GM21515 (cell line): Measurements from ENCODE around the gene ING2.

Experiments used
- ATAC-seq: cut with Tn5 transposase; IDR thresholded peaks from one replicate; pipeline ENCODE4 v1.9.1; 2021; ENCODE audit not compliant: unreplicated experiment

The ING2 gene

DNA sequence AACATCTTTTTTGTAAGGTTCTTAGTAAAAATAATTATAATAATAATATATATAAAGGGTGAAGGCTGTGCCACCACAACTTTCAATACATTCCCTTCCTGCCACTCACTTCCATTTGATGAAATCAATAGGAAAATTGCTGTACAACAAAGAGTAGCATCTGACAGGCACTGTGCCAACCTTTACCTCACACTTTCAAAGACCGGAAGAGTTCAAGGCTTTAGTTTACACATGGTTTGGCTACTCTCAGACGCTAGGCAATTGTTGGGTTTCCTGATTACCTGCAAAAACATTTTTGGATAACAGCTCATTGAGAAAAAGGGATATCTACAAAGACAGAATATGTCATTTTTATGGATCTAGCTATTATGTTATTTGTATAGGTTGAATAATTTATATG, 5.5 kb upstream of the ING2 start:
- no peak for ATAC-seq

DNA sequence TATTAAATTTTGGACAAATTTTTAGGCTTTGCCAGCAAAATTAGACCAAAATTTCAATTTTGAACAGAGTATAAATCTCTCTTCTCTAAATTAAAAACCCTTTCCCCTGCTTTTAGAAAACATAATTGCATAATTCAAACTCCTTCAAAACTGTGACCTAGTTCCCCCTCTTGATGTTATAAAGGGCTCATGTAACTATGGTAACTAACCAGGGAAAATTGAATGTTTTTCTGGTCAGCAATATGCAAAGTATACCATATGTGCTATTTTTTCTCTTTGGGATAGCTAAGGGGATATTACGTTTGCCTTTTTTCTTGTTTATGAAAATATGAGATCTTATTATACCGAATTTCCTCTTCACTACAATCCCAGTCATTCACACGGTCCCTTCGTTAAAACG, 5.1 kb upstream of the ING2 start:
- no peak for ATAC-seq

DNA sequence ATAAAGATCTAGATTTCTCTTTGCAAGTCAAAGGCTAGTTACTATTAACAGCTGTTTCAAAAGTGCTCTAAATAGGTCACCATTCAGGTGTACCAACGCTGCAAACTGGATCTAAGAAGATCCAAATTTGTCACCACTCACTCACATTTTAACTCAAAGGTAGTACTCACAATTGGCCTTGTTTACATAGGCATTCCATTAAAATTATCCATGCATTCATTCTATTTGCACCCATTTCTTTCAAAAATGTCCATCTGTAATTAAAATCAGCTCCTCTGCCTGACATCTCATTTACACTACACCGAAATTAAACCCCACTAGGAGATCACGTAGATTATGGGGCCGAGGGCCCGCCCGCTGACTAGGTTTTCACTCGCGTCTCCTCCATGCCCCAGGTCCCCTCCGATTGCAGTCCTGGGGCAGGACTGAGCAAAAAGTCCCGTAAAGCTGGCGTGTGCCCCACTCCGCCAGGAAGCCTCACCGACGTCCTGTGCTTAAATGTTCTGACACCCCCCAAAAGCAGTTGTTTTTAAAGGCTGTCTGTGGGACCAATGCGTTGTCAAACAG, 1.3 kb upstream of the ING2 start:
- peak; percentile 2 for ATAC-seq

DNA sequence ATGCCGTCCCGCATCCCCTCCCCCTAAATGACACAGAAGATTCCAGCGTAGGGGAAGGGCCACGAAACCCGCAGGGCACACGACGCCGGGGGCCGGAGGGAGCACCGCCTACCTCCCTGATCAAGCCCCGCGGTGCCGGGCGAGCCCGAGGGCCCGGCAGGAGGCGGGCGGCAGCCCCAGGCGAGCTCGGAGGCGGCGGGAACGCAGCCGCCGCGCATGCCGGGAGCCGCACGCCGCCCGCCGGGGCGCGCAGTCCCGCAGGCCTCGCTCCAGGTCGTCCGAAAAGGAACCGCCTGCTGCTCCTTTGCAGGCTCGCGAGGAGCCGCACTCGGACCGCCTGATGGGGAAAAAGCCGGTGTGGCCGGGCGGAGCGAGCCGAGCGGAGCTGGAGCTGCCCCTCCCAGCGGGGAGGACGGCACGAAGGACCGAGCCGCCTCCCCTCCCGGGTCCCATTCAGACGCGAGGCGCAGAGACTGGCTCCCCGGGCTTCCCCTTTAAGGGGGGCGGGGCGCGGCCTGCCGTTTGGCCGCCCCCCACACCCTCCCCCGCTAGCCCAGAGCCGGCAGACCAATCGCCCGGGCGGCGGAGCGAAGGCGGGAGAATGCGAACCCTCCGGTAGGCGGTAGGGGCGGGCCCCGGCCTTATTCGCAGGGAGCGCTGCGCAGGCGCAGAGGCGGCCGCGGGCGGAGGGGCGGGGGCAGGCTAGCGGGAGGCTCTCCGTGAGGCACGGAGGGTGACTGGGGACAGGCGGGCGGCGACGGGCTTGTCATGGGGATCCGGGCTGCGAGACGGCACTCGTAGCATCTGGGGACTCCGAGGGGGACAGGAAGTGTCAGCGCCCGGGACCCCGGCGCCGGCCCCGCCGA, 561 bp upstream of the ING2 start:
- ATAC-seq: peak; percentile 66

DNA sequence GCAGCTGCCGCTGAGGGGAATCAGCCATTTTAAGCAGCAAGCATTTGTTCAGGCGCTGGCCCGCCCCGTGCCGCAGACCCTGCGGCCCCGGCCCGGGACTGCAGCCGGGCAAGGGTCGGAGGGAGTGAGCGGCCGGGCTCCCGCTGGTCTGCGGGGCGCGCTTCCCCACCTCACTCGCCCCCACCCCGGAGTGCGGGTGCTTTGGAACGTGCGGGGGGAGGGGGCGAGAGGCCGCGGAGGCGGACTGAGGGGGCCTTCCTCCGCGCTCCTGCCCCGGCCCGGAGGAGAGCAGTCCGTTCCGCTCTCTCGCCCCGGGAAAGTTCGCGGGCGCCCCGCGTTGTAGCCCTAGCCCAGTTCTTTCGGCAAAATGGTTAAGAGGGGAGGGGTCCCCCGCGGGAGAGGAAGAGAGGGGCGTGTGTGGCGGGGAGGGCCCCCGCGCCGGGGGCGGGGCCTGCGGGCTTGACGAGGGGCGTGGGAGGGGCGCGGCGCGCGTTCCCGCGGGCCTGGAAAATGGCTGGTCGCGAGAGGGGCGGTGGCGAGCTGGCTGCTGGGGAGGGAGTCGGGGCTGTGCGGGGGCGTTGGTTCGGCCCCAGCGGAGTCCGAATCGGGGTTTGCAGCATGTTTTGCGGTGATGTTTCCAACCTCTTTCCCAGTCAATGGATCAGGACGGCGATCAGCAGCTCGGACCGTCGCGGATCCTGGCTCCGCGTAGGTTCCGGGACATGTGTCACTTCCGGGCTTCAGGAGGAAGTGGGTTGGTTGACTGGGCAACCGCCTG, 942 bp downstream of the ING2 start:
- peak; percentile 47 for ATAC-seq

DNA sequence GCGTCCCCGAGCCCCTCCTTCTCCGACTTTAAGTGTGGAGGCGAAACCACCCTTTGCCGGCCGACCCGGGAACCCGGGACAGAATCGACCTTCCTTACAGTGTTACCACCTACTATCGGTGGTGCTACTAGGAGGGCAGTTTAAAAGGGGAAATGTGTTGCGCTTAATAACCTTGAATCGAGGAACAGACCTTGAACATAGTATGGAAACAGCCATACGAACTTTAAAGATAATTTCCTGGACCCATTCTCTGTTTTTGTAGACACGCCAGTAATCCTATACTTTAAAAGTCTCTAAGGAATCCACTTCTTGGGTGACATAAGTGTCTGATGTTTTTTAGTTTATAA, 1.5 kb downstream of the ING2 start:
- ATAC-seq: no peak

DNA sequence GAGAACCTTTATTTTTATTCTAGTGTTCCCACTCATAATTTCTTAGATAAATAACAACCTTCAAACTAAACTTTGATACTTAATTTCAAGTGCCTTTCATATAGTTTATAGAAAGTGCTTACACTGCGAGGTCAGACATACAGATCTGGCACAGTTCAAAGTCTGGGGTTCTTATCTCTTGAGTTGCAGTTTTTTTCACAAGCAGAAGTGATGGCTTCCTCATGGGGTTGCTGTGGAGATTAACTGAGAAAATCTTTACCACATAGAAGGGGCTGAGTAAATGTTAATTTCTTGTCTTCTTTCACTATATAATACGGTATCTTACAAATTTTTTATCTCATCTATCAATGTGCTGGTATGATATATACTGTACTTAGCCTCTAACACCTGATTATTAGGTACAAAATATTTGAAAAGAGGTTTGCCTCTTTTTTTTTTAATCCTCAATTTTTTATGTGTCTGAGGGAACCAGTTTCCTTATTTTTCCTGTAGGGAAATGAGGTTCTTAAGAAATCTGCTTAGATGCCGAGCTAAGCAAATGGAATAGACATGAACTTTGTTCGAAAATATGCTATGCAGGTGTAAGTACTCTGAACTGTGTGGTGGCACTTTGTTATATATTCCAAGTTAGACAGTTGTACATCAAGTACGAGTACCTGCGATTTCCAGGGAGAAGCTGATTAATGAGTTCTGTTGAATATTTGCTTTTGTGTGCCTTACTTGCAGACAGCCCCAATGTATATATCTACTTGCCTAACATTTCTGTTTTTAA, 3.3 kb downstream of the ING2 start:
- ATAC-seq: no peak

DNA sequence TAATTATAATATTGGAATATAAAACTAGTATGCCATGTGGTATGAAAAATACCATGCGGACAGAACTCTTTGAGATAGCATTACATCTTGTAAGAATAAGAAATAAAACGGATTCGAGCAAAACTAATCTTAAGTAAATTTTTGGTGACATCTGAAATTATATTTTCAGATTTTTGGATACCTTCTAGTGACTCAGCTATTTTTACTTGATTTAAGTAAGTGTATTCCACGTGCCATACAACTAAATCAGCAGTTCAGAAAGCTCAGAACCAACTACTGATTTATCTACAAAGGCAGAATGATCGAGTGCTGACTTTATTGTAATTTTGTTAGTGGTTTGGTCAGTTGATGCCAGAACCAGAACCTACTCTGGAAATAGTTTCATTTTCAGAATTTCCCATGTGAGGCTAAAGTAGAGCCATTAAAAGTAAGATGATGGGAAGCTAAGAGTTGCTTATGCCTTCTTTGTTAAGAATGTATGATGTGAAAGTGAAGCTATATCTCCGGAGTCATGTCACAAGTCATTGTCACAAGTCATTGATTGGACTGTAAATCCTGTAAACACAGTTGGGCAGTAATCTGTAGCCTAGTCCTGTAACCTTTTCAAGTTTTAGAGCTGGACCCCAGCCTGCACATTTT, 4.0 kb downstream of the ING2 start:
- ATAC-seq: no peak

DNA sequence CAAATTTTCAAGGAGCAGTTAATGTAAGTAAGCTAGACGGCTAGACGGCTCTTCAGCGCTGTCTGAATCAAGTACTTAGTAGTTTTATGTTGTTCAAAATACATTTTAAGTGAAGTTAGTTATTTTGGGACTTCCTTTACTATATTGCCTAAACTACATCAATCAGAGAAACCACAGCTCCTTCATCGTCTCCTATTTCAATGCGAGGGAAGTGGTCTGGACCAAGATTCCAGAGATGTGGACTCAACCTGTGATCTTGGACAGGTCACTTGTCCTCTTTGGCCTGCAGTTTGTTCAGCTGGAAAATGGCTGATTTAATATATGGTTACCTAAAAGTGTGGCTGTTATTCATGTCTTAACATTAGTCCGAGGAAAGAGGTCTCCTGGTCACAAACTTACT, 10.6 kb downstream of the ING2 start:
- no peak for ATAC-seq

DNA sequence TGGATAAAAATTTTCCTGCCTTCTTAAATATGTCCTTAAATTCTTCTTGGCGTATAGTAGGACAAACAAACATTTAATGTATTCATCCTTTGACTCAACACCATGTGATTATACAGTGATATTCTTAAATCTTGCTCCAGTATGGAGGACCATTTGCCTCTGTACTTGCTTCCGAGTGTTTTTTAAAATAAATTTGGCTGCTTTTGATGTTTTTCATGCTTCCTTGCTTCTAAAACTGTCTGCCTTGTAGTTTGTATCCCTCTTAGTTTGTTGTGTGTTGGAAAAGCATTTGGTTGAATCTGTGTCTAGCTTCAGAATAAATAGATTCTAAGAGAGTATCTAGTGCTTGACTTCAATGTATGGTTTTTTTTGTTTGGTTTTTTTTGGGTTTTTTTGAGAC, 12.3 kb downstream of the ING2 start:
- no peak for ATAC-seq

DNA sequence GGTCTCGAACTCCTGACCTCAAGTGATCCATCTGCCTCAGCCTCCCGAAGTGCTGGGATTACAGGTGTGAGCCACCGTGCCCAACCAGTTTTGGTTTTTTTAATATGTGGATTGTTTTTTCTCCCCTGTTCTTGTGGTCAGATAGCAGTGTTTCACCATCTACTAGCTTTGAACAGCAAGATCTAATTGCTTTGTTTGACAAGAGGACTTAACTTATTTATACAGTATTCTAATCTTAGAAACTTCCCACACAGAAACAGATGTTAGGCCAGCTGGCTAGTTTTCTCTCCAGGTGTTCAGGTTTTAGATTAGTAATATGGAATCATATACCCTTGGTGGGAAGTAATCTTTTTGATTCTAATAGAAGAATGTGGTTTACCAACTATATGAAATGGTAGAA, 12.9 kb downstream of the ING2 start:
- no peak for ATAC-seq

DNA sequence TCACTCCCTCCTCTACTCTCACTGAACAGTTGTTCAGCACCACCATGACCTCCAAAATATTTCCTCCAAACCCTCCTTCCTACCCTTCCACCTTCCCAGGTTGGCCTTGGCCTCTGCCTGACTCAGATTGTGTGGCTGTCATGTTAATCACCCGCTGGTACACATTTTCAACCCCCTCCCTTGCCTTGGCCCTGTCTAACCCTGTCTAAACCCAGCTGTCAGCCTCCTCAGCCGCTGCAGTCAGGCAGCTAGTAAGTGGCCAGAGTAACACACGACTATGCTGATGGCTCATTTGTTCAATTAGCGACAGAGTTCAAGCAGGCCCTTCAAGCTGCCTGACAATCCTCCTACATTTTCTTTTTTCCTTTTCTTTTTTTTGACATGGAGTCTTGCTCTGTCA, 18.0 kb downstream of the ING2 start:
- ATAC-seq: no peak

DNA sequence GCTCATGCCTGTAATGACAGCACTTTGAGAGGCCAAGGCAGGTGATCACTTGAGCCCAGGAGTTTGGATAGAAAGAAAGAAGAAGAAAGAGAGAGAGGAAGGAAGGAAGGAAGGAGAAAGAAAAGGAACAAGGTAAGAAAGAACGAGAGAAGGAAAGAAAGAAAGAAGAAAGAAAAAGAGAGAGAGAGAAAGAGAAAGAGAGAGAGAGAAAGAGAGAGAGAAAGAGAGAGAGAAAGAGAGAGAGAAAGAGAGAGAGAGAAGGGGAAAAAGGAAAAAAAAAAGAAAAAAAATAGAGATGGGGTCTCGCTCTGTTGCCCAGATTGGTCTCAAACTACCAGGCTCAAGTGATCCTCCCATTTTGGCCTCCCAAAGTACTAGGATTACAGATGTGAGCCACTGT, 22.5 kb downstream of the ING2 start:
- ATAC-seq: no peak

DNA sequence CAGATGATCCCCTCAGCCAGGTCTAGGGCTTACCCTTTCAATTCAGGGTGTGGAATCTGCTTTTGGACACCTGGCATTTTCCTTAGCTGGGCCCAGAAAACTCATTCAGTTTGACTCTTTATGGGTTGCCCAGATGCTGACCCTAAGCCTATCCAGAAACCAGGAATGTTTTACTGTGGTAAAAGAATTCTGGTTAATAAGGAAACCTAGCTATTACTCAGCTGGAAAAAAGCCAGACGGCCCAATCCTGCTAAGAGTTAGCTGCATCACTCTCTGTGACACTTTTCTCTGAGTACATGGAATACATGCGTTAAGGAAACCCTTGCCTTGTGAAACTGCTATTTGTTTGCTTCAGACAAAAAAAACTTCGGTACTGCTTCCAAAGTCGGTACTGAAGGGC, 28.0 kb downstream of the ING2 start:
- no peak for ATAC-seq

DNA sequence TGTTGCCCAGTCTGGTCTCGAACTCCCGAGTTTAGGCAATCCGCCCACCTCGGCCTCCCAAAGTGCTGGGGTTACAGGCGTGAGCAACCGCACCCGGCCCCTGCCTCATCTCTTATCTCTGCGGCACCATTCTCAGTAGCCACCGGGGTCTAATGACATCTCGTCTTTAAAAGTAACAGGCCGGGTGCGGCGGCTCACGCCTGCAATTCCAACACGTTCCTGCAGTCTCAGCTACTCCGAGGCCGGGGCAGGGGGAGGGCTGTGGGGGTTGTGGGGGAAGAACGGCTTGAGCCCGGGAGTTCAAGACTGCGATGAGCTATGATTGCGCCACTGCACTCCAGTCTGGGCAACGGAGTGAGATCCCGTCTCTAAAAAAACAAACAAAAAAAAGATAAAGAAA, 28.8 kb downstream of the ING2 start:
- ATAC-seq: no peak

DNA sequence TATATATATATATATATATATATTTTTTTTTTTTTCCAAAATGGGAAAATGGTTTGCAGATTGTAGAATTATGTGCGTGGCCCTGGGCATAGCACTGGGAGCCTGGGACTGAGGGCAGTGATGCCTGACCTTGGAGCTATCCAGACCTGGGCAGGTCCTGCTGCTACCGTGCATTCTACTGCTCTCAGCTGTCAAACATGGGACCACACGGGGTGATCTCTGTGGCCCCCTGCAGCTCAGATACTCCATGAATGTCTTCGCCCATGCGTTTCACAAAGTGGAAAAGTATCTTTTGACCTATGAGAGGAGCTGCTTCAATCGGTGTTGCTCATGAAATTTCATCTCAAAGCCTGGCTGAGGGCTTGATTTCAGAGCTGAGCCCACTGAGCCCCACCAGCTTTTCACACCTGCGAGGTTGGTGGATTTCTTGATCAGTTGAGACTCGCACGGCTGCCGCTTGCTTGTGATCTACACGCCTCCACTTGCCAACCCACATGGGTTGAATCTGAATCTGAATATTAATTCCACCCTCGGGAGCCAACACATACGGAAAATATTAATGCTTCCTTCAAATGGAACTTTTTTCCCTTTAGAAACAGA, 35.7 kb downstream of the ING2 start:
- ATAC-seq: no peak

DNA sequence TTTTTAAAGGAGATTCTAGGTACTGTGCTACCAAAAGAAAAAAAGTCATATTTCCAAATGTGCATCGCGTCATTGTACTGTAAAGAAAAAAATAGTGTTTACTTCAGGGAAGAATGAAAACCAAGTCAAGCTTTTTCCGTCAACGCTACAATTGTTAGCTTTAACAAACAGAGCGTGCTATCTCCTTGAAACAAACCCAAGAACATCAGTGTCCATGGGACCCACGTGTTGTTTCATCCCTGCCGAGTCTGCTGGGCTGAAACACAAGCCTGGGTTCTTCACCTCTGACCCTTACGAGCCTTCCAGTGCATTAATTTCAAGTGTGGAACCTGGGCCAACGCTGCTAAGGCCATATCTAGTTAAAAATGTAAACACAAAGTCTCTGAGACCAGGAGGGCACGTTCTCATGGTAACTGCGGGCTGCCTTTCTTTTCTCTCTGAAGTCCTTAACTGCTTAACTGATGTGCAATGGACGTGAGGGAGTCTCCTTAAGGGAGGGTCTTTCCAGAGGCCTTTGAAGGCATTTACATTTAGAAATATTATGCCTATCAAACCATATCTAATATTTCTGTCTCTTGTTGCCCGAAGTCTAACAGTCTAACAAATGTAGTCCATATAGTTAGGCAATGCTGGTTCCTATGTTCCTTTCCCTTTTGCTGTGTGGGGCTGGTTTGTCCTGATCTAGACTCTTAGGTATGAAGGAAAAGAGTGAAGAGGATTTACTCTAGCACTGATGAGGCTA, 36.3 kb downstream of the ING2 start:
- no peak for ATAC-seq

DNA sequence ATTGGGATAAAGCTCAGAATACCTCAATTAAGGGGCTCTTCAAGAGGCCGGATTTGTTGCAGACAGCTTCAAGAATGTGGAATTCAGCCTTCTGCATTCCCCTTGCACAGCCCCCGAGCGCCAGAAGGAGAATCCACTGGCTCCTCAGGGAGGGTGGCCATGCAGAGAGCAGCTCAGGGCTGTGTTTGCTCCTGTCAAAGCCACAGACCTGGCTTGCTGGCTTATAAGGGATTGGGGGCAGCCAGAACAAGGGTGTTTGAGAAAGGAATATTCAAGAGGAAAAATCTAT, 36.8 kb downstream of the ING2 start:
- no peak for ATAC-seq

DNA sequence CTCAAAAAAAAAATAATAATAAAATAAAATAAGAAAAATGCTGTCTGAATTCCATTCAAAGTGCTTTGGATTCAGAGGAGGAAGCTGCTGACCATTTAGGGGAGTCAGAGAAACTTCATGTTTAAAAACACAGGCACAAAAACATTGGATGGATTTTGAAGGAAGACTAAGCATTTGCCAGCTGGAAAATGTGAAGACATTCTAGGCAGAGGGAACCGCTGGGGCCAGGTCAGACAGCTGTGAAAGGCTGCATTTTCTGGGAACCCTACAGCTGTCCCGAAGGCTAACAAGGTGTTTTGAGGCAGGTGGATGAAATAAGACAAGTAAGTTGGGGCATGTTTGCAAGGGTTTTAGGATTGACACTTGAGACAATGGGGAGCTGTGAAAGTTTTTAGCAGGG, 38.6 kb downstream of the ING2 start:
- no peak for ATAC-seq

DNA sequence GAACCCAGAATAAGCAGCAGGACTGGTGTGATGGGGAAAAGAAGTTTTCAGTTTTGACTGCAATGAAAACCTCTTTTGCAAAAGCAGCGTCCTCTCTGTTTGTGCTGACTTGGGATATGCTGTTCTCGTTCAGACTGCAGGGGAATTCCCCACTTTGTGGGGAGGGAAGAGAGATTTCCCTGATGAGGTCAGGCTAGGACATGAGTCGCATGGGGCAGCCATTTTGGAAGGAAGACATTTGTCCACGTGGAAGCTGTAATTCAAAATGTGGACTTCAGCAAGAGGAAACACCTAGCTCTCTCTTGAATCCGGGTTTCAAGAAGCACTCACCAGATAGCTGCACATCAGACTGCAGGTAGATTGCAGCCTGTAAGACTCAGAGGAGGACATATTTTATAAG, 39.3 kb downstream of the ING2 start:
- no peak for ATAC-seq
